Measurements from ENCODE around the gene DYNLT4. TPM values are rescaled to one million over a fixed set of nuclear protein-coding genes. Genes with fewer than 3 reads are reported as not detected.
A peak's percentile ranks its signal among the peaks of the same experiment; 100 is the strongest.

Gene DYNLT4
- total and polyA plus RNA-seq, 2 of the 8 experiments (the other 6 are each of a cell fraction or from before 2014, with no cell fraction given): 0.29 TPM; not detected in 1

GRCh38 chr1:44826375-44827196 lies 19.4 kb upstream of the DYNLT4 start:
- FAIRE-seq (no peak), DNase-seq (ENCODE audit: low read depth in 1 of 2, low spot score in 2 of 2) (no peak)
- H4K5ac ChIP-seq (ENCODE audit: insufficient read length, low read depth, low read length): no peak overlapping the region
- H3K14ac ChIP-seq (ENCODE audit: insufficient read length): no peak overlapping the region
- no peak for TF ChIP-seq SP4 (IDR thresholded peaks at IDR 0.05; ENCODE audit: low read length)
- no peak for TF ChIP-seq HDAC2 (IDR thresholded peaks at IDR 0.05; ENCODE audit: borderline replicate concordance in 1 of 2, low read depth in 2 of 2, low read length in 2 of 2)
- no peak for TF ChIP-seq HDAC6 (IDR thresholded peaks at IDR 0.05; ENCODE audit: low read depth, low read length)
- no peak for TF ChIP-seq E2F6 (IDR thresholded peaks at IDR 0.05)
- no peak for TF ChIP-seq SIX5 (IDR thresholded peaks at IDR 0.05; ENCODE audit: low read depth, low read length)
- TF ChIP-seq SUZ12 (IDR thresholded peaks at IDR 0.05; ENCODE audit: low read length): no peak
- TF ChIP-seq POLR2A (IDR thresholded peaks at IDR 0.05; ENCODE audit: control extremely low read depth in 1 of 2, low read depth in 2 of 2, low read length in 2 of 2): no peak
- no peaks in the 10 kb centered on the region for H3K27me3 ChIP-seq (replicated peaks in 1 of 4; ENCODE audit: control insufficient read depth in 3 of 4, extremely low read depth in 1 of 4, insufficient read depth in 3 of 4, low read length in 3 of 4)
- H3K36me3 ChIP-seq (ENCODE audit: control insufficient read depth in 2 of 4, insufficient read depth in 4 of 4, low read length in 3 of 4): no peaks in the 10 kb centered on the region
- no peaks in the 10 kb centered on the region for H3K79me2 ChIP-seq (ENCODE audit: control insufficient read depth in 1 of 2, insufficient read depth in 2 of 2, low read length in 2 of 2)
- H3K4me1 ChIP-seq (replicated peaks in 1 of 4; ENCODE audit: control insufficient read depth in 3 of 4, insufficient read depth in 4 of 4, low read length in 3 of 4): peaks cover 0 to 9% (median 2%) of the 10 kb centered on the region in 4 experiments; a peak in 6 of 7 replicates
- H2BK12ac ChIP-seq (ENCODE audit: low read depth, low read length): peak overlapping the region; percentile 7; the same call in 1 of the 2 replicates
- H3K4ac ChIP-seq (replicated peaks; ENCODE audit: insufficient read length, low read depth, low read length): peak overlapping the region; percentile 78
- no peak overlapping the region for H3K56ac ChIP-seq (replicated peaks; ENCODE audit: insufficient read length, low read depth, low read length)
- no peaks in the 10 kb centered on the region for H4K20me1 ChIP-seq (replicated peaks in 1 of 2; ENCODE audit: control insufficient read depth in 1 of 2, insufficient read depth in 2 of 2, low read length in 2 of 2)
- H3K9ac ChIP-seq (replicated peaks in 1 of 4; ENCODE audit: extremely low read depth in 1 of 4, low read depth in 3 of 4, low read length in 3 of 4): no peak overlapping the region
- H3K4me3 ChIP-seq (ENCODE audit: extremely low read depth in 1 of 4, insufficient read depth in 2 of 4, low read depth in 3 of 4, low read length in 4 of 4): no peak overlapping the region
- WGBS, 2 experiments (ENCODE audit: extremely low coverage in 1 of 2, insufficient coverage in 1 of 2, insufficient read length in 1 of 2, insufficient replicate concordance in 2 of 2, low coverage in 1 of 2, low lambda C conversion rate in 2 of 2, missing lambda C conversion rate in 1 of 2): 82% methylated on average over 15 of the region's 24 CpGs; no CpG with 5 or more reads in 1 of the 2 experiments
- peak overlapping the region; percentile 92; the same call in 1 of the 2 replicates for H2BK15ac ChIP-seq (ENCODE audit: low read length)
- ChIA-PET POLR2A (ENCODE audit: partially characterized antibody) (interaction anchor here (0.8 to 16.6 kb wide), 14 partner anchors 6 to 514 kb away, joined by 3 to 547 read pairs (median 4); partner anchors contain the start of genes BTBD19, DYNLT4, HPDL and MUTYH), CTCF (ENCODE audit: partially characterized antibody) (interaction anchor here (0.8 to 5.9 kb wide), 18 partner anchors 9 to 522 kb away, joined by 3 to 36 read pairs (median 5); partner anchors contain the start of genes BEST4, BTBD19, DYNLT4 and HECTD3)
- no peak overlapping the region for H3K23ac ChIP-seq (ENCODE audit: insufficient read length)
- peak overlapping the region; percentile 44; the same call in 1 of the 2 replicates for H2BK5ac ChIP-seq (ENCODE audit: low read depth, low read length)
- H2BK20ac ChIP-seq (ENCODE audit: low read length): peak overlapping the region; percentile 32; the same call in 1 of the 2 replicates
- no peak overlapping the region for H2AFZ ChIP-seq (ENCODE audit: low read length)
- H4K91ac ChIP-seq (replicated peaks; ENCODE audit: insufficient read length, low read length): peak overlapping the region; percentile 81
- no peak overlapping the region for H2BK120ac ChIP-seq (replicated peaks; ENCODE audit: low read depth, low read length)
- no peaks in the 10 kb centered on the region for H3K9me3 ChIP-seq (ENCODE audit: insufficient read depth in 2 of 2, low read depth in 1 of 2, low read length in 1 of 2)
- H4K8ac ChIP-seq (ENCODE audit: extremely low read depth, insufficient read depth, low read length): peak overlapping the region; percentile 68; the same call in 1 of the 2 replicates
- H3K27ac ChIP-seq (ENCODE audit: low read depth, low read length): no peak overlapping the region
- no peak overlapping the region for H3K18ac ChIP-seq (ENCODE audit: extremely low read depth, low read length)
- no peaks in the 10 kb centered on the region for H3K23me2 ChIP-seq (ENCODE audit: low read depth, low read length)
- H3K4me2 ChIP-seq (ENCODE audit: insufficient read depth in 1 of 2, low read depth in 2 of 2, low read length in 2 of 2): no peak overlapping the region
- H2AK5ac ChIP-seq (ENCODE audit: low read depth, low read length): no peak overlapping the region
- no peaks in the 10 kb centered on the region for H3K79me1 ChIP-seq (ENCODE audit: low read depth, low read length)
